GM06990 (cell line): Measurements from ENCODE around the gene KSR1.
A peak's percentile ranks its signal among the peaks of the same experiment; 100 is the strongest.
"Not testable (repeated sequence)": the region's sequence is repeated elsewhere in the genome, so short reads cannot be mapped to it uniquely, and the experiment has no call there.

Experiments used
- DNase-seq: peaks from one replicate; pipeline ENCODE4 v3.0.0-alpha.2; 2011; ENCODE audit not compliant: insufficient read length; ENCODE audit errors: extremely low read depth
- H3K27me3 ChIP-seq: replicated peaks from 2 replicates; pipeline ENCODE4 v1.6.0; 2011; ENCODE audit warnings: low read length; ENCODE audit not compliant: control insufficient read depth, insufficient read depth
- H3K36me3 ChIP-seq: 2 replicates; pipeline ENCODE4 v1.5.1; 2011; ENCODE audit warnings: low read length; ENCODE audit not compliant: control insufficient read depth, insufficient read depth
- H3K4me3 ChIP-seq: replicated peaks from 2 replicates; pipeline ENCODE4 v1.5.1; 2011; ENCODE audit warnings: low read depth, mild to moderate bottlenecking, control low read depth, low read length
- CTCF ChIP-seq: IDR thresholded peaks from 2 replicates; pipeline ENCODE4 v1.5.1; 2011; ENCODE audit warnings: low read length, control low read depth, mild to moderate bottlenecking, inconsistent platforms; ENCODE audit not compliant: insufficient read depth, poor library complexity, severe bottlenecking

Gene KSR1

DNA sequence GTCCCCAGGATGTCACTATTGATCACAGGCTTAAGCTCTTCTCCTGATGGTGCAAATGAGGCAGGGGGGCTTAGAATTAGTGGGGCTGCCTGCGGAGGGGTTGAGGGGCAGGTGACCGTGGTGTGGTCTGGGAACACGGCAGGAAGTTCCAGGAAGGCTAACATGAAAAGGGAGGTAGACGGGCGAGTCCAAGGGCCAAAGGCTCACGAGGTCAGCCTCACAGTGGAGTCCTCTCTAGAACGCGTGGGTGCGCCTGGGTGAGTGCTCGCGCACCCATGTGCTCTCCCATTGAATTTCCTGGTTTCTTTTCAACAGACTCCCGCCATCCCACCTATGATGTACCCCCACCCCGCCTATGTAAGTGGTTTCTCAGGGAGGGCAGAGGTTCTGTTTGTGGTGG, 190.0 kb downstream of the KSR1 start:
- no peak for TF ChIP-seq CTCF
- no peak for DNase-seq
- peaks cover 29% of the 10 kb centered on the region for H3K36me3 ChIP-seq
- H3K27me3 ChIP-seq = no peaks in the 10 kb centered on the region
- no peak overlapping the region for H3K4me3 ChIP-seq

GRCh38 chr17:27647765-27648164, 191.5 kb downstream of the KSR1 start:
- no peak for DNase-seq
- H3K36me3 ChIP-seq = peaks cover 24% of the 10 kb centered on the region
- TF ChIP-seq CTCF = no peak
- no peak overlapping the region for H3K4me3 ChIP-seq
- no peaks in the 10 kb centered on the region for H3K27me3 ChIP-seq

- not testable (repeated sequence) for H3K4me3 ChIP-seq, H3K27me3 ChIP-seq, DNase-seq
- H3K36me3 ChIP-seq = peaks cover 23% of the 10 kb centered on the region
Measured at GRCh38 chr17:27649111-27649571, 192.9 kb downstream of the KSR1 start.

DNA sequence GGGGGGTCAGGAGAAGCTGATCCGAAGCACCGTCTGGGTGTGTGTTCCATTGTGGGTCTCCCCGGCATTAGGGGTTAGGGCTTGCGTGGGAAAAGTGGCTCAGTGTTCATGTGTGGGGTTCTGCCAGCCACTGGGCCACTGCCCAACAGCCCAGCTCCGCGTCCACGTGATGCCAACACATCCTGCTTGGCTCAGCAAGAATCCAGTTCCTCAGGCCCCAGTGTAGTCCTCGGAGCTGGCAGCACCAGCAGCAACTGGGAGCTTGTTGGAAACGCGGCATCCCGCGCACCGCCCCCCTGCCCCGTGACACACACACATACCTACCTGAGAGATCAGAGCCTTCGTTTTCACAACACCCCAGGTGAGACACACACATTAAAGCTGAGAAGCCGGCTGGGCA, 193.7 kb downstream of the KSR1 start:
- Histone ChIP-seq H3K4me3 (no peak overlapping the region), H3K27me3 (no peaks in the 10 kb centered on the region), H3K36me3 (peaks cover 21% of the 10 kb centered on the region)
- DNase-seq = no peak
- no peak for TF ChIP-seq CTCF

DNA sequence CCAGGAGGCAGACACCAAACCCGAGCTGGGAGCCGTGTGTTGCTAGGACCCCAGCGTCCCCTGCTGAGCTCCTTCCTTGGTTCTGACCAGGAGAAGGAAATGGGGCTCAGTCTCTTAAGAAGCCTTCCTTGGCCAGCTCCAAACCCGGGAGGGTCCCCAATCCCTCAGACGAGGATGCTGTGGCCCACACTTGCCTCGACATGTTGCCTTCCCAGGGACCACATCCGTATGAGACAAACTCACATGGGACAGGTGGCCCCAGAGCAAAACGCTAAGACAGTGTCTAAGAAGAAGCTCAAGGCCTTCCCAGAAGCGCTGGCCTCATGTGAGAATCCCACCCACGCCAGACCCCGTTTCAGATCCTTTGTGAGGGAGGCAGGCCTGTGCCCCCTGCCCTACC, 194.6 kb downstream of the KSR1 start:
- TF ChIP-seq CTCF = no peak
- peaks cover 21% of the 10 kb centered on the region for H3K36me3 ChIP-seq
- no peaks in the 10 kb centered on the region for H3K27me3 ChIP-seq
- no peak overlapping the region for H3K4me3 ChIP-seq
- no peak for DNase-seq

DNA sequence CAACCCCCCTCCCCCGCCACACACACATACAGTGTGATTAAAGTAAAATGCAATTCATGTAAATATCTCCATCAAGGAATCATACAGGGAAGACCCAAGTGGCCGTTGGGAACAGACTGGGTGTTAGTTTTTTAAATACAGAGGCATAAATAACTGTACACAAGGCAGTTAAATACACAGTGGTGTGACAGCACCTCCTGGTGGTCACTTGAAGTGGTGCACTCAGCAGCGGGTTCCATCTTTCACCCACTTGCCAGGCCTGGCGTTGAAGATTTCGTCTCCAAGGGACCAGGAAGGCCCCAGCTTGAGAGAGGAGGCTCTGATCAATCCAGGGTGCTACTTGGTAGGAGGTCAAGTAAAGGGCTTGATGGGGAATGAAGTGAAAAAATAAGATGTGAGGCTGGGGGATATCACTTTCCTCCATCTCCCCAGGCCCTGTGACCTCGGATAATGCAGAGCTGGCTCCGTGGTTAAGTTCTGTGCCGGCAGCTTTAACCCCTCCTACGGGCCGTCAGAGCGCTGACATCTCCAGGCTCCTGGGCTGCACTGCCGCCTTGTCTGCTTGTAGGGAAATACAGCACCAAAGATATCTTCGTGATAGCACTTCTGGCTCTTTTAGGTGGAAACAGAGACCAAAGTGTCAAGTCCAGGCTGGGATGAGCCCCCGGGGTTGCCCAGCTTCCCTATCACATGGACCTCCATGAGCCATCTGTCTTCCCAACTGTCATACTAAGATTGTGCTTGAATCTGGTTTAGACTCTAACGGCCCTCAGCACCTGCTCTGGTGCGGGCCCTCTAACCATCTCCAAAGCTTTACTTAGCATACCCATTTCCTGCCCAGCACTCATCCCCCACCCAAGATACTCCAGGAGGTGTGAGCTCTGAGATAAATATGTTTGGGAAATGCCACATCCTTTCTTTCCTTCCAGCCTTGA, 195.4 kb downstream of the KSR1 start:
- DNase-seq = no peak
- Histone ChIP-seq H3K36me3 (peaks cover 15% of the 10 kb centered on the region), H3K27me3 (no peaks in the 10 kb centered on the region), H3K4me3 (no peak overlapping the region)
- peak; percentile 68 for TF ChIP-seq CTCF

- not testable (repeated sequence) for DNase-seq, H3K4me3 ChIP-seq, H3K36me3 ChIP-seq, H3K27me3 ChIP-seq
Measured at GRCh38 chr17:27653449-27653971, 197.3 kb downstream of the KSR1 start.
